H9 (cell line): ENCODE measurements around the gene UNK. TPM values are rescaled to one million over a fixed set of nuclear protein-coding genes. Genes with fewer than 3 reads are reported as not detected.

ENCODE experiments used
- DNase-seq: peaks from one replicate; pipeline ENCODE4 v3.0.0-alpha.2; 2017
- H2AFZ ChIP-seq: one replicate; pipeline ENCODE4 v1.6.1; 2013; ENCODE audit warnings: mild to moderate bottlenecking, low read length, control low read depth, moderate library complexity
- H2AK5ac ChIP-seq: 2 replicates; pipeline ENCODE4 v1.6.1; 2013; ENCODE audit warnings: low read length, control low read depth, mixed read lengths; ENCODE audit not compliant: insufficient read length
- H2BK120ac ChIP-seq: one replicate; pipeline ENCODE4 v1.6.1; 2013; ENCODE audit warnings: low read depth, mild to moderate bottlenecking, low read length, control low read depth, inconsistent platforms; ENCODE audit not compliant: poor library complexity, severe bottlenecking
- H2BK12ac ChIP-seq: 2 replicates; pipeline ENCODE4 v1.6.1; 2013; ENCODE audit warnings: low read length, control low read depth, mixed read lengths, low read depth; ENCODE audit not compliant: insufficient read length
- H2BK15ac ChIP-seq: 2 replicates; pipeline ENCODE4 v1.6.1; 2013; ENCODE audit warnings: low read depth, low read length, control low read depth
- H2BK20ac ChIP-seq: one replicate; pipeline ENCODE4 v1.6.1; 2013; ENCODE audit warnings: low read depth, mild to moderate bottlenecking, low read length, control low read depth, inconsistent platforms; ENCODE audit not compliant: poor library complexity, severe bottlenecking
- H2BK5ac ChIP-seq: 2 replicates; pipeline ENCODE4 v1.6.1; 2013; ENCODE audit warnings: low read length, control low read depth, mixed read lengths; ENCODE audit not compliant: insufficient read length
- H3K14ac ChIP-seq: 2 replicates; pipeline ENCODE4 v1.6.1; 2013; ENCODE audit warnings: low read length, control low read depth; ENCODE audit not compliant: insufficient read depth
- H3K18ac ChIP-seq: 2 replicates; pipeline ENCODE4 v1.6.1; 2013; ENCODE audit warnings: low read depth, mild to moderate bottlenecking, mixed read lengths, low read length, control low read depth; ENCODE audit not compliant: insufficient read length
- H3K23ac ChIP-seq: 2 replicates; pipeline ENCODE4 v1.6.1; 2013; ENCODE audit warnings: low read length, control low read depth, mixed read lengths, low read depth; ENCODE audit not compliant: insufficient read length
- H3K23me2 ChIP-seq: 2 replicates; pipeline ENCODE4 v1.6.1; 2013; ENCODE audit warnings: low read depth, mild to moderate bottlenecking, mixed read lengths, low read length, control low read depth; ENCODE audit not compliant: insufficient read length, poor library complexity, severe bottlenecking
- H3K27ac ChIP-seq: 2 replicates; pipeline ENCODE4 v1.5.1; 2013; ENCODE audit warnings: low read length, control low read depth, mixed read lengths, low read depth; ENCODE audit not compliant: insufficient read length
- H3K27me3 ChIP-seq: 2 replicates; pipeline ENCODE4 v1.6.1; 2013; ENCODE audit warnings: low read length, control low read depth, inconsistent platforms; ENCODE audit not compliant: insufficient read depth
- H3K4ac ChIP-seq: 2 replicates; pipeline ENCODE4 v1.6.1; 2013; ENCODE audit warnings: low read depth, mild to moderate bottlenecking, control low read depth, inconsistent platforms, low read length, moderate library complexity
- H3K4me1 ChIP-seq: 2 replicates; pipeline ENCODE4 v1.6.1; 2013; ENCODE audit warnings: low read length, control low read depth, inconsistent platforms; ENCODE audit not compliant: insufficient read depth
- H3K4me2 ChIP-seq: 2 replicates; pipeline ENCODE4 v1.6.1; 2013; ENCODE audit warnings: low read length, control low read depth, mixed read lengths; ENCODE audit not compliant: insufficient read length, insufficient read depth
- H3K56ac ChIP-seq: 2 replicates; pipeline ENCODE4 v1.6.1; 2013; ENCODE audit warnings: low read depth, mild to moderate bottlenecking, mixed read lengths, low read length, control low read depth; ENCODE audit not compliant: insufficient read length
- H3K79me1 ChIP-seq: 2 replicates; pipeline ENCODE4 v1.6.1; 2013; ENCODE audit warnings: low read depth, mild to moderate bottlenecking, moderate library complexity, low read length, control low read depth, inconsistent platforms; ENCODE audit not compliant: insufficient read depth, poor library complexity, severe bottlenecking
- H3K79me2 ChIP-seq: 2 replicates; pipeline ENCODE4 v1.6.1; 2013; ENCODE audit warnings: low read length, control low read depth, inconsistent platforms; ENCODE audit not compliant: insufficient read depth
- H3K9ac ChIP-seq: 2 replicates; pipeline ENCODE4 v1.6.1; 2013; ENCODE audit warnings: low read length, control low read depth, mixed read lengths; ENCODE audit not compliant: insufficient read length; ENCODE audit errors: extremely low read depth
- H3K9me3 ChIP-seq: one replicate; pipeline ENCODE4 v1.6.1; 2013; ENCODE audit warnings: low read depth, low read length, inconsistent platforms; ENCODE audit not compliant: control insufficient read depth
- H3T11ph ChIP-seq: one replicate; pipeline ENCODE4 v1.6.1; 2013; ENCODE audit warnings: mild to moderate bottlenecking, low read length, control low read depth, inconsistent platforms
- H4K20me1 ChIP-seq: one replicate; pipeline ENCODE4 v1.6.1; 2013; ENCODE audit not compliant: control insufficient read depth, insufficient read length, insufficient read depth
- H4K5ac ChIP-seq: 2 replicates; pipeline ENCODE4 v1.6.1; 2013; ENCODE audit warnings: low read depth, mild to moderate bottlenecking, mixed read lengths, low read length, control low read depth; ENCODE audit not compliant: insufficient read length
- H4K8ac ChIP-seq: replicated peaks from 2 replicates; pipeline ENCODE4 v1.6.1; 2013; ENCODE audit warnings: low read length, control low read depth, mixed read lengths, low read depth; ENCODE audit not compliant: insufficient read length
- H4K91ac ChIP-seq: 2 replicates; pipeline ENCODE4 v1.6.1; 2013; ENCODE audit warnings: low read depth, mild to moderate bottlenecking, moderate library complexity, mixed read lengths, low read length, control low read depth; ENCODE audit not compliant: insufficient read length
- H3K27ac Mint-ChIP-seq, 3 experiments: 2 replicates in 2 of 3; 3 replicates in 1 of 3; pipeline ENCODE4 v1.8.0; 2020 to 2021; ENCODE audit warnings: mixed read lengths in 3 of 3, mild to moderate bottlenecking in 1 of 3, moderate library complexity in 1 of 3
- H3K27me3 Mint-ChIP-seq: 2 replicates; pipeline ENCODE4 v1.8.0; 2021; ENCODE audit warnings: low read depth, mild to moderate bottlenecking, moderate library complexity, mixed read lengths
- H3K36me3 Mint-ChIP-seq, 3 experiments: 2 replicates in 2 of 3; 3 replicates in 1 of 3; pipeline ENCODE4 v1.8.0; 2020 to 2021; ENCODE audit warnings: low read depth in 3 of 3, mixed read lengths in 3 of 3; ENCODE audit not compliant: insufficient read depth in 1 of 3
- H3K4me1 Mint-ChIP-seq, 2 experiments: 2 replicates each; pipeline ENCODE4 v1.8.0; 2020; ENCODE audit warnings: mixed read lengths in 2 of 2
- H3K4me3 Mint-ChIP-seq, 2 experiments: 2 replicates in 1 of 2; 3 replicates in 1 of 2; pipeline ENCODE4 v1.8.0; 2020 to 2021; ENCODE audit warnings: mild to moderate bottlenecking in 2 of 2, mixed read lengths in 2 of 2, moderate library complexity in 1 of 2
- H3K9me3 Mint-ChIP-seq, 2 experiments: 2 replicates in 1 of 2; 3 replicates in 1 of 2; pipeline ENCODE4 v1.8.0; 2020; ENCODE audit warnings: mild to moderate bottlenecking in 2 of 2, mixed read lengths in 2 of 2, moderate library complexity in 1 of 2
- CTCF ChIP-seq: fragments of 200-600 bp; sonication (generic); conservative IDR thresholded peaks from 3 replicates; pipeline ENCODE4 v1.8.0; 2021; ENCODE audit warnings: antibody characterized with exemption, mild to moderate bottlenecking
- WGBS: extraction: QIAGEN DNeasy Blood & Tissue Kit; methylation state at CpG from one replicate; pipeline ENCODE4 v1.1.7; 2013; ENCODE audit warnings: missing lambda C conversion rate, low lambda C conversion rate, mixed read lengths; ENCODE audit not compliant: insufficient read length; ENCODE audit errors: extremely low coverage; 5-methylcytosine and 5-hydroxymethylcytosine counted together
- total RNA-seq: library from RNA; stranded (reverse); gene quantifications from 2 replicates; pipeline ENCODE4 v1.2.1, GENCODE V29; 2021

Gene UNK
- total RNA-seq, 1 experiment from 2014 or later, result 36.4 TPM

GRCh38 chr17:75783803-75784472 is 668 bp upstream of the UNK start:
- H4K20me1 ChIP-seq, result no peaks in the 10 kb centered on the region
- TF ChIP-seq CTCF, result no peak
- H3K27me3 ChIP-seq, result no peaks in the 10 kb centered on the region
- no peak overlapping the region for H2AK5ac ChIP-seq
- H2BK20ac ChIP-seq, result no peak overlapping the region
- H2BK15ac ChIP-seq, result 0 out of 2 replicates have a peak overlapping the region, but pooled peaks have one; percentile 72
- no peaks in the 10 kb centered on the region for H3K9me3 ChIP-seq
- H4K8ac ChIP-seq, result no peak overlapping the region
- H3K27me3 Mint-ChIP-seq, result peaks cover 2% of the 10 kb centered on the region; the same call in 1 of the 2 replicates
- H3K9ac ChIP-seq, result peak overlapping the region; percentile 14
- H4K91ac ChIP-seq, result no peak overlapping the region
- H3K27ac Mint-ChIP-seq, result peak overlapping the region; percentile 87 to 99 (median 90)
- H2BK12ac ChIP-seq, result no peak overlapping the region
- H3K18ac ChIP-seq, result peak overlapping the region; percentile 38
- peaks cover 2% of the 10 kb centered on the region; the same call in 1 of the 2 replicates for H3K4me1 ChIP-seq
- no peaks in the 10 kb centered on the region for H3K79me1 ChIP-seq
- peak overlapping the region; percentile 90 to 95 for H3K4me3 Mint-ChIP-seq
- H3K23ac ChIP-seq, result no peak overlapping the region
- no peak overlapping the region for H2BK5ac ChIP-seq
- peaks cover 2 to 3% of the 10 kb centered on the region in 2 experiments; a peak in 3 of 5 replicates for H3K9me3 Mint-ChIP-seq
- peaks cover 20% of the 10 kb centered on the region; the same call in 1 of the 2 replicates for H3K79me2 ChIP-seq
- H4K5ac ChIP-seq, result peak overlapping the region; percentile 10
- no peak overlapping the region; the same call in 1 of the 2 replicates for H3K14ac ChIP-seq
- peak overlapping the region; percentile 54 for H3K4me2 ChIP-seq
- DNase-seq, result no peak
- H3K56ac ChIP-seq, result no peak overlapping the region
- H3K4me1 Mint-ChIP-seq, result peaks cover 32 to 36% of the 10 kb centered on the region in 2 experiments
- H3K36me3 Mint-ChIP-seq, result peaks cover 4 to 10% (median 6%) of the 10 kb centered on the region in 3 experiments
- H3T11ph ChIP-seq, result no peak overlapping the region
- WGBS, result no CpG with 5 or more reads among the region's 20 CpGs
- no peak overlapping the region for H3K27ac ChIP-seq
- no peak overlapping the region for H3K4ac ChIP-seq
- H2AFZ ChIP-seq, result no peak overlapping the region
- peaks cover 13% of the 10 kb centered on the region for H3K23me2 ChIP-seq
- H2BK120ac ChIP-seq, result no peak overlapping the region
